IPS-18c (cell line): ENCODE measurements around the gene PKD1.

Experiments used
- H3K4me3 ChIP-seq: 2 replicates; pipeline ENCODE4 v1.7.0; 2013; ENCODE audit warnings: low read depth, mild to moderate bottlenecking, low read length, moderate library complexity; ENCODE audit not compliant: insufficient read depth
- H3K9me3 ChIP-seq: one replicate; pipeline ENCODE4 v1.6.1; 2013; ENCODE audit warnings: mild to moderate bottlenecking, low read length, moderate library complexity; ENCODE audit not compliant: control insufficient read depth, insufficient read depth

The PKD1 gene

GRCh38 chr16:2172688-2173335 is 37.1 kb upstream of the PKD1 start:
- Histone ChIP-seq H3K4me3 (no peak overlapping the region), H3K9me3 (no peaks in the 10 kb centered on the region)

- Histone ChIP-seq H3K4me3 (no peak overlapping the region), H3K9me3 (no peaks in the 10 kb centered on the region)
These were observed 36.0 kb upstream of the PKD1 start for GRCh38 chr16:2171601-2172178.

GRCh38 chr16:2170587-2171435 is 35.1 kb upstream of the PKD1 start:
- no peaks in the 10 kb centered on the region for H3K9me3 ChIP-seq
- H3K4me3 ChIP-seq, result no peak overlapping the region

- Histone ChIP-seq H3K4me3 (no peak overlapping the region), H3K9me3 (no peaks in the 10 kb centered on the region)
These were observed 34.4 kb upstream of the PKD1 start for GRCh38 chr16:2170080-2170479.

GRCh38 chr16:2167068-2167638 is 31.5 kb upstream of the PKD1 start:
- Histone ChIP-seq H3K4me3 (no peak overlapping the region), H3K9me3 (no peaks in the 10 kb centered on the region)

- H3K9me3 ChIP-seq, result no peaks in the 10 kb centered on the region
- H3K4me3 ChIP-seq, result no peak overlapping the region
These were observed 30.8 kb upstream of the PKD1 start for GRCh38 chr16:2166263-2167067.

- H3K4me3 ChIP-seq, result no peak overlapping the region
- no peaks in the 10 kb centered on the region for H3K9me3 ChIP-seq
These were observed 30.2 kb upstream of the PKD1 start for GRCh38 chr16:2165861-2166260.

GRCh38 chr16:2163211-2163881 is 27.6 kb upstream of the PKD1 start:
- Histone ChIP-seq H3K4me3 (no peak overlapping the region), H3K9me3 (no peaks in the 10 kb centered on the region)

- H3K4me3 ChIP-seq, result no peak overlapping the region
- no peaks in the 10 kb centered on the region for H3K9me3 ChIP-seq
These were observed 27.0 kb upstream of the PKD1 start for GRCh38 chr16:2162676-2163118.

- Histone ChIP-seq H3K9me3 (no peaks in the 10 kb centered on the region), H3K4me3 (no peak overlapping the region)
These were observed 26.2 kb upstream of the PKD1 start for GRCh38 chr16:2161911-2162310.

GRCh38 chr16:2160915-2161551 is 25.3 kb upstream of the PKD1 start:
- Histone ChIP-seq H3K4me3 (no peak overlapping the region), H3K9me3 (no peaks in the 10 kb centered on the region)

GRCh38 chr16:2159175-2159838 is 23.6 kb upstream of the PKD1 start:
- H3K4me3 ChIP-seq, result no peak overlapping the region
- no peaks in the 10 kb centered on the region for H3K9me3 ChIP-seq

GRCh38 chr16:2158262-2158638 is 22.6 kb upstream of the PKD1 start:
- Histone ChIP-seq H3K9me3 (peaks cover 4% of the 10 kb centered on the region), H3K4me3 (no peak overlapping the region)

GRCh38 chr16:2157480-2158261 is 22.0 kb upstream of the PKD1 start:
- Histone ChIP-seq H3K4me3 (no peak overlapping the region; the same call in 1 of the 2 replicates), H3K9me3 (peaks cover 4% of the 10 kb centered on the region)

GRCh38 chr16:2156849-2157224 is 21.1 kb upstream of the PKD1 start:
- peak overlapping the region; percentile 91 for H3K4me3 ChIP-seq
- peaks cover 4% of the 10 kb centered on the region for H3K9me3 ChIP-seq
